WTC11 (cell line): ENCODE data around the gene MTX2. TPM values are rescaled to one million over a fixed set of nuclear protein-coding genes. Genes with fewer than 3 reads are reported as not detected.
"Not testable (repeated sequence)": the region's sequence is repeated elsewhere in the genome, so short reads cannot be mapped to it uniquely, and the experiment has no call there.

Experiments
- ATAC-seq: fragments of 200-7000 bp; cut with Tn5 transposase; 2 replicates; pipeline ENCODE4 v1.10.0; 2021; ENCODE audit warnings: mild to moderate bottlenecking, moderate library complexity
- CTCF ChIA-PET: fragments of 300-600 bp; sonication (Branson Sonifier 250); formaldehyde crosslinking; loops from one replicate; lab custom pipeline; 2021; ENCODE audit warnings: antibody characterized with exemption; lab: Charles Lee
- POLR2A ChIA-PET: fragments of 350-600 bp; sonication (Branson Sonifier 250); formaldehyde crosslinking; loops from one replicate; lab custom pipeline; 2021; ENCODE audit warnings: antibody characterized with exemption; lab: Charles Lee
- DNase-seq: peaks from one replicate; pipeline ENCODE4 v3.0.0; 2021; ENCODE audit warnings: low spot score
- H3K27ac Mint-ChIP-seq: 2 replicates; pipeline ENCODE4 v1.8.0; 2021; ENCODE audit warnings: mixed read lengths
- H3K27me3 Mint-ChIP-seq: 2 replicates; pipeline ENCODE4 v1.8.0; 2021; ENCODE audit warnings: low read depth, mild to moderate bottlenecking, moderate library complexity, mixed read lengths
- H3K36me3 Mint-ChIP-seq: 2 replicates; pipeline ENCODE4 v1.8.0; 2021; ENCODE audit warnings: mixed read lengths
- H3K4me1 Mint-ChIP-seq: 2 replicates; pipeline ENCODE4 v1.8.0; 2022; ENCODE audit warnings: mixed read lengths
- H3K4me3 Mint-ChIP-seq: 2 replicates; pipeline ENCODE4 v1.8.0; 2021; ENCODE audit warnings: mild to moderate bottlenecking, moderate library complexity, mixed read lengths
- H3K9me3 Mint-ChIP-seq: 2 replicates; pipeline ENCODE4 v1.8.0; 2021; ENCODE audit warnings: mixed read lengths
- ATF1 ChIP-seq: sonication (generic); formaldehyde crosslinking; IDR thresholded peaks from 2 replicates; pipeline ENCODE4 v1.8.1; 2023; ENCODE audit warnings: mild to moderate bottlenecking, moderate library complexity, missing genetic modification reagents
- ELF4 ChIP-seq: sonication (generic); formaldehyde crosslinking; IDR thresholded peaks from 2 replicates; pipeline ENCODE4 v1.8.1; 2022; ENCODE audit warnings: low read depth, mild to moderate bottlenecking, moderate library complexity, missing genetic modification reagents
- FOXK1 ChIP-seq: sonication (generic); formaldehyde crosslinking; IDR thresholded peaks from 2 replicates; pipeline ENCODE4 v1.8.0; 2022; ENCODE audit warnings: mild to moderate bottlenecking, moderate library complexity, missing genetic modification reagents
- GRHL2 ChIP-seq: fragments of 250-450 bp; sonication (Bioruptor Pico); IDR thresholded peaks from 2 replicates; pipeline ENCODE4 v1.8.0; 2022; ENCODE audit warnings: mild to moderate bottlenecking, moderate library complexity; ENCODE audit not compliant: insufficient replicate concordance, severe bottlenecking
- GTF2I ChIP-seq: fragments of 250-450 bp; sonication (Bioruptor Pico); conservative IDR thresholded peaks from 2 replicates; pipeline ENCODE4 v1.4.0; 2021; ENCODE audit warnings: mild to moderate bottlenecking
- IRF2 ChIP-seq: sonication (generic); formaldehyde crosslinking; IDR thresholded peaks from 2 replicates; pipeline ENCODE4 v1.8.0; 2022; ENCODE audit warnings: low read depth, missing genetic modification reagents, borderline replicate concordance
- JUN ChIP-seq: sonication (generic); formaldehyde crosslinking; IDR thresholded peaks from 2 replicates; pipeline ENCODE4 v1.8.0; 2023; ENCODE audit warnings: mild to moderate bottlenecking, missing genetic modification reagents
- MYBL2 ChIP-seq: sonication (generic); formaldehyde crosslinking; IDR thresholded peaks from 2 replicates; pipeline ENCODE4 v1.8.1; 2023; ENCODE audit warnings: mild to moderate bottlenecking, moderate library complexity, missing genetic modification reagents
- SMAD3 ChIP-seq: sonication (generic); formaldehyde crosslinking; IDR thresholded peaks from 2 replicates; pipeline ENCODE4 v1.8.0; 2022; ENCODE audit warnings: missing genetic modification reagents, mild to moderate bottlenecking, borderline replicate concordance
- SOX15 ChIP-seq: fragments of 250-450 bp; sonication (Bioruptor Pico); IDR thresholded peaks from 2 replicates; pipeline ENCODE4 v1.9.0; 2021; ENCODE audit warnings: mild to moderate bottlenecking
- SP1 ChIP-seq: sonication (generic); formaldehyde crosslinking; conservative IDR thresholded peaks from 2 replicates; pipeline ENCODE4 v1.8.1; 2022; ENCODE audit warnings: missing genetic modification reagents
- TCF7 ChIP-seq: sonication (generic); formaldehyde crosslinking; IDR thresholded peaks from 2 replicates; pipeline ENCODE4 v1.8.0; 2022; ENCODE audit warnings: mild to moderate bottlenecking, low read depth, missing genetic modification reagents, moderate library complexity
- TP53 ChIP-seq: sonication (generic); formaldehyde crosslinking; IDR thresholded peaks from 2 replicates; pipeline ENCODE4 v1.8.1; 2023; ENCODE audit warnings: mild to moderate bottlenecking, missing genetic modification reagents
- ZBTB21 ChIP-seq: sonication (generic); formaldehyde crosslinking; IDR thresholded peaks from 2 replicates; pipeline ENCODE4 v1.8.1; 2023; ENCODE audit warnings: mild to moderate bottlenecking, missing genetic modification reagents, borderline replicate concordance
- ZNF121 ChIP-seq: sonication (generic); formaldehyde crosslinking; IDR thresholded peaks from 2 replicates; pipeline ENCODE4 v1.8.0; 2023; ENCODE audit warnings: missing genetic modification reagents
- ZNF138 ChIP-seq: sonication (generic); formaldehyde crosslinking; conservative IDR thresholded peaks from 2 replicates; pipeline ENCODE4 v1.8.1; 2022; ENCODE audit warnings: mild to moderate bottlenecking, moderate library complexity, missing genetic modification reagents
- ZNF396 ChIP-seq: fragments of 250-450 bp; sonication (Bioruptor Pico); IDR thresholded peaks from 2 replicates; pipeline ENCODE4 v1.8.0; 2021; ENCODE audit warnings: mild to moderate bottlenecking, moderate library complexity, borderline replicate concordance
- ZNF423 ChIP-seq: fragments of 250-450 bp; sonication (Bioruptor Pico); IDR thresholded peaks from 2 replicates; pipeline ENCODE4 v2.1.2; 2022; ENCODE audit warnings: mild to moderate bottlenecking, moderate library complexity
- total RNA-seq: library from RNA; stranded (reverse); gene quantifications from 3 replicates; pipeline ENCODE4 v1.2.3, GENCODE V29; 2021
- TF ChIP-seq, protein P1 (sequence below): sonication (generic); formaldehyde crosslinking; IDR thresholded peaks from 2 replicates; pipeline ENCODE4 v1.8.1; 2023; ENCODE audit warnings: mild to moderate bottlenecking, missing genetic modification reagents, moderate library complexity
- TF ChIP-seq, protein P2 (sequence below): fragments of 250-450 bp; sonication (Bioruptor Pico); IDR thresholded peaks from 2 replicates; pipeline ENCODE4 v1.8.0; 2021; ENCODE audit warnings: mild to moderate bottlenecking
- TF ChIP-seq, protein P3 (sequence below): fragments of 250-450 bp; sonication (Bioruptor Pico); IDR thresholded peaks from 2 replicates; pipeline ENCODE4 v1.9.0; 2021; ENCODE audit warnings: mild to moderate bottlenecking
- TF ChIP-seq, protein P4 (sequence below): sonication (generic); formaldehyde crosslinking; IDR thresholded peaks from 2 replicates; pipeline ENCODE4 v1.8.1; 2022; ENCODE audit warnings: low read depth, mild to moderate bottlenecking, moderate library complexity, missing genetic modification reagents, borderline replicate concordance
- TF ChIP-seq, protein P5 (sequence below): sonication (generic); formaldehyde crosslinking; IDR thresholded peaks from 2 replicates; pipeline ENCODE4 v1.8.0; 2023; ENCODE audit warnings: missing genetic modification reagents, mild to moderate bottlenecking, borderline replicate concordance

Gene MTX2
- total RNA-seq, 1 experiment from 2014 or later: 33.6 TPM

DNA sequence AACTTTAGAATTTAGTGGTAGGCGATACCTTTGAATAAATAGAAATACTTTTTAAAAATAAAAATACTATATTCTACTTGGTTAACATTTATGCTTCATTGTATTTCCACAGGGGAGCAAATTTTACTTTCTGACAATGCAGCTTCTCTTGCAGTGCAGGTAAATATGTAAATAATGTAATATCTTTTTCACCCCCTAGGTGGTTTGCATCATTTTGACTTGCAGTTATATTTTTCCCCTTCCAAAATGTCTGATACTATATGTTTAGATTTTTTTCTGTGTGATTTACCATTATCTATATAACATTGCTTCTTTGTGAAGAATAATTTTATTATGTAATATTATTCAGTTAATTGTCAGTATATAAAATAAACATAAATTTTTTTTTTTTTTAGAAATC lies 28.5 kb downstream of the MTX2 start (continued):
- TF ChIP-seq ZNF423 (CRISPR knock-in tag): no peak
- TF ChIP-seq TP53 (CRISPR knock-in tag): no peak
- no peak for TF ChIP-seq ATF1 (CRISPR knock-in tag)

DNA sequence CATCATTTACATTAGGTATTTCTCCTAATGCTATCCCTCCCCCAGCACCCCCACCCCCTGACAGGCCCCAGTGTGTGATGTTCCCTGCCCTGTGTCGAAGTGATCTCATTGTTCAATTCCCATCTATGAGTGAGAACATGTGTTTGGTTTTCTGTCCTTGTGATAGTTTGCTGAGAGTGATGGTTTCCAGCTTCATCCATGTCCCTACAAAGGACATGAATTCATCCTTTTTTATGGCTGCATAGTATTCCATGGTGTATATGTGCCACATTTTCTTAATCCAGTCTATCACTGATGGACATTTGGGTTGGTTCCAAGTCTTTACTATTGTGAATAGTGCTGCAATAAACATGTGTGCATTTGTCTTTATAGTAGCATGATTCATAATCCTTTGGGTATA lies 36.8 kb downstream of the MTX2 start:
- H3K9me3 Mint-ChIP-seq: peaks cover 21% of the 10 kb centered on the region
- H3K4me1 Mint-ChIP-seq, POLR2A ChIA-PET, H3K27ac Mint-ChIP-seq, ATAC-seq, CTCF ChIA-PET, H3K27me3 Mint-ChIP-seq, DNase-seq, H3K4me3 Mint-ChIP-seq: not testable (repeated sequence)
- H3K36me3 Mint-ChIP-seq: peaks cover 45% of the 10 kb centered on the region

DNA sequence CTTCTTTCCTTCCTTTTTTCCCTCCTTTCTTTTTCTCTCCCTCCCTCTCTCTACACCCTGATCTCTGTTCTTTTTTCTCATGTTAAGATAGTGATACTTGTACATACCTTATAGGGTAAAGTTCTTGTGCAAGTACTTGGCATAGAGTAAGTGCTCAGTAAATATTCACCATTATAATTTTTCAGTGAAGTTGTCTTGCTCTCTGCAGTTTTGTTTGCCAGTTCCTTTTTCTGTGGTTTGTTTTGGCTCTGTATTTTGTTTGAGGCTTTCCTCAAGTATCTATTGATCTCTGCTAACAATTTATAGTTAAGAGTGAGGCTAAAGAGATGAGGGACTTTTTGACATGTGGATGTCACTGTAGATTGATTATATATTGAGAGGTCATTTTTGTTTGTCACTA lies 48.0 kb downstream of the MTX2 start:
- ChIA-PET CTCF (interaction anchor here (1.7 kb wide), 1 partner anchor 138 kb away, joined by 7 read pairs; no protein-coding TSS in a partner anchor), POLR2A (no interaction called here)
- no peak overlapping the region for H3K4me3 Mint-ChIP-seq
- peaks cover 20% of the 10 kb centered on the region for H3K4me1 Mint-ChIP-seq
- no peak for ATAC-seq
- no peak for DNase-seq
- no peak for TF ChIP-seq ATF1 (CRISPR knock-in tag)
- TF ChIP-seq, protein P1, sequence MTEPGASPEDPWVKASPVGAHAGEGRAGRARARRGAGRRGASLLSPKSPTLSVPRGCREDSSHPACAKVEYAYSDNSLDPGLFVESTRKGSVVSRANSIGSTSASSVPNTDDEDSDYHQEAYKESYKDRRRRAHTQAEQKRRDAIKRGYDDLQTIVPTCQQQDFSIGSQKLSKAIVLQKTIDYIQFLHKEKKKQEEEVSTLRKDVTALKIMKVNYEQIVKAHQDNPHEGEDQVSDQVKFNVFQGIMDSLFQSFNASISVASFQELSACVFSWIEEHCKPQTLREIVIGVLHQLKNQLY (CRISPR knock-in tag): no peak
- TF ChIP-seq IRF2 (CRISPR knock-in tag): no peak
- TF ChIP-seq ELF4: no peak
- TF ChIP-seq GRHL2 (CRISPR knock-in tag): no peak
- TF ChIP-seq ZNF138 (CRISPR knock-in tag): no peak
- TF ChIP-seq SP1 (CRISPR knock-in tag): no peak
- no peaks in the 10 kb centered on the region for H3K9me3 Mint-ChIP-seq
- H3K36me3 Mint-ChIP-seq: peaks cover 6% of the 10 kb centered on the region
- H3K27ac Mint-ChIP-seq: peak overlapping the region; percentile 82
- no peaks in the 10 kb centered on the region for H3K27me3 Mint-ChIP-seq

DNA sequence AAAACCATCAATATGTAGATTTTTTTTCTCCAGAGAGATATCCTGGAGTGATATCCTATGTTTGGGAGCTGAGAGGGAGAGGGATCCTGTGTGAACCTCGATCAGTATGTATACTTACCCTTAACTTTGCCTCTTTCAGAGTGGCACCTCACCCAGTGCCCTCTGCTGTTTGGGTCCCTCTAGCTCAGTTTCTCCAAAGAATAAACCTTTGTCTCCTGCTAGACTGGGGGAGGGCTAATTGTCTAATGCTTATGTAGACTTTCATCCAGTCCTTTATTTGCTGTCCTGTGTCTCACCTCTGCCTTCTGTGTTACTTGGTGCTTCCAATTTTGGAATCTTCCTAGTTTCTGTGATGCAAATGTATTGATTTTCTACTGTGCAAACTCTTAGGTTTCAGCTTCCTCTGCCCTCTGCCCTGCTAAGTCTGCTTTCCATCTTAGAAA lies 48.4 kb downstream of the MTX2 start:
- CTCF ChIA-PET: interaction anchor here (1.7 kb wide), 1 partner anchor 137 kb away, joined by 7 read pairs; no protein-coding TSS in a partner anchor
- POLR2A ChIA-PET: no interaction called here
- DNase-seq (no peak), ATAC-seq (peak; percentile 30)
- Mint-ChIP-seq H3K36me3 (peaks cover 6% of the 10 kb centered on the region), H3K4me3 (no peak overlapping the region), H3K4me1 (peaks cover 20% of the 10 kb centered on the region), H3K27ac (no peak overlapping the region), H3K9me3 (no peaks in the 10 kb centered on the region), H3K27me3 (no peaks in the 10 kb centered on the region)
- TF ChIP-seq, protein P2, sequence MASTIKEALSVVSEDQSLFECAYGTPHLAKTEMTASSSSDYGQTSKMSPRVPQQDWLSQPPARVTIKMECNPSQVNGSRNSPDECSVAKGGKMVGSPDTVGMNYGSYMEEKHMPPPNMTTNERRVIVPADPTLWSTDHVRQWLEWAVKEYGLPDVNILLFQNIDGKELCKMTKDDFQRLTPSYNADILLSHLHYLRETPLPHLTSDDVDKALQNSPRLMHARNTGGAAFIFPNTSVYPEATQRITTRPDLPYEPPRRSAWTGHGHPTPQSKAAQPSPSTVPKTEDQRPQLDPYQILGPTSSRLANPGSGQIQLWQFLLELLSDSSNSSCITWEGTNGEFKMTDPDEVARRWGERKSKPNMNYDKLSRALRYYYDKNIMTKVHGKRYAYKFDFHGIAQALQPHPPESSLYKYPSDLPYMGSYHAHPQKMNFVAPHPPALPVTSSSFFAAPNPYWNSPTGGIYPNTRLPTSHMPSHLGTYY (CRISPR knock-in tag): no peak
- TF ChIP-seq JUN: no peak
- no peak for TF ChIP-seq TCF7
- TF ChIP-seq FOXK1 (CRISPR knock-in tag): no peak
- no peak for TF ChIP-seq ZNF396 (CRISPR knock-in tag)
- TF ChIP-seq, protein P3, sequence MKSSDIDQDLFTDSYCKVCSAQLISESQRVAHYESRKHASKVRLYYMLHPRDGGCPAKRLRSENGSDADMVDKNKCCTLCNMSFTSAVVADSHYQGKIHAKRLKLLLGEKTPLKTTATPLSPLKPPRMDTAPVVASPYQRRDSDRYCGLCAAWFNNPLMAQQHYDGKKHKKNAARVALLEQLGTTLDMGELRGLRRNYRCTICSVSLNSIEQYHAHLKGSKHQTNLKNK (CRISPR knock-in tag): no peak
- TF ChIP-seq GTF2I: no peak
- TF ChIP-seq, protein P4, sequence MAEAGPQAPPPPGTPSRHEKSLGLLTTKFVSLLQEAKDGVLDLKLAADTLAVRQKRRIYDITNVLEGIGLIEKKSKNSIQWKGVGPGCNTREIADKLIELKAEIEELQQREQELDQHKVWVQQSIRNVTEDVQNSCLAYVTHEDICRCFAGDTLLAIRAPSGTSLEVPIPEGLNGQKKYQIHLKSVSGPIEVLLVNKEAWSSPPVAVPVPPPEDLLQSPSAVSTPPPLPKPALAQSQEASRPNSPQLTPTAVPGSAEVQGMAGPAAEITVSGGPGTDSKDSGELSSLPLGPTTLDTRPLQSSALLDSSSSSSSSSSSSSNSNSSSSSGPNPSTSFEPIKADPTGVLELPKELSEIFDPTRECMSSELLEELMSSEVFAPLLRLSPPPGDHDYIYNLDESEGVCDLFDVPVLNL (CRISPR knock-in tag): no peak
- TF ChIP-seq SOX15: no peak
- no peak for TF ChIP-seq SMAD3
- TF ChIP-seq ZBTB21 (CRISPR knock-in tag): no peak
- TF ChIP-seq, protein P5, sequence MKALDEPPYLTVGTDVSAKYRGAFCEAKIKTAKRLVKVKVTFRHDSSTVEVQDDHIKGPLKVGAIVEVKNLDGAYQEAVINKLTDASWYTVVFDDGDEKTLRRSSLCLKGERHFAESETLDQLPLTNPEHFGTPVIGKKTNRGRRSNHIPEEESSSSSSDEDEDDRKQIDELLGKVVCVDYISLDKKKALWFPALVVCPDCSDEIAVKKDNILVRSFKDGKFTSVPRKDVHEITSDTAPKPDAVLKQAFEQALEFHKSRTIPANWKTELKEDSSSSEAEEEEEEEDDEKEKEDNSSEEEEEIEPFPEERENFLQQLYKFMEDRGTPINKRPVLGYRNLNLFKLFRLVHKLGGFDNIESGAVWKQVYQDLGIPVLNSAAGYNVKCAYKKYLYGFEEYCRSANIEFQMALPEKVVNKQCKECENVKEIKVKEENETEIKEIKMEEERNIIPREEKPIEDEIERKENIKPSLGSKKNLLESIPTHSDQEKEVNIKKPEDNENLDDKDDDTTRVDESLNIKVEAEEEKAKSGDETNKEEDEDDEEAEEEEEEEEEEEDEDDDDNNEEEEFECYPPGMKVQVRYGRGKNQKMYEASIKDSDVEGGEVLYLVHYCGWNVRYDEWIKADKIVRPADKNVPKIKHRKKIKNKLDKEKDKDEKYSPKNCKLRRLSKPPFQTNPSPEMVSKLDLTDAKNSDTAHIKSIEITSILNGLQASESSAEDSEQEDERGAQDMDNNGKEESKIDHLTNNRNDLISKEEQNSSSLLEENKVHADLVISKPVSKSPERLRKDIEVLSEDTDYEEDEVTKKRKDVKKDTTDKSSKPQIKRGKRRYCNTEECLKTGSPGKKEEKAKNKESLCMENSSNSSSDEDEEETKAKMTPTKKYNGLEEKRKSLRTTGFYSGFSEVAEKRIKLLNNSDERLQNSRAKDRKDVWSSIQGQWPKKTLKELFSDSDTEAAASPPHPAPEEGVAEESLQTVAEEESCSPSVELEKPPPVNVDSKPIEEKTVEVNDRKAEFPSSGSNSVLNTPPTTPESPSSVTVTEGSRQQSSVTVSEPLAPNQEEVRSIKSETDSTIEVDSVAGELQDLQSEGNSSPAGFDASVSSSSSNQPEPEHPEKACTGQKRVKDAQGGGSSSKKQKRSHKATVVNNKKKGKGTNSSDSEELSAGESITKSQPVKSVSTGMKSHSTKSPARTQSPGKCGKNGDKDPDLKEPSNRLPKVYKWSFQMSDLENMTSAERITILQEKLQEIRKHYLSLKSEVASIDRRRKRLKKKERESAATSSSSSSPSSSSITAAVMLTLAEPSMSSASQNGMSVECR (CRISPR knock-in tag): no peak
- TF ChIP-seq MYBL2 (CRISPR knock-in tag): no peak
- no peak for TF ChIP-seq ZNF121 (CRISPR knock-in tag)
